SU-DHL-6 (cell line): Measurements from ENCODE around the gene NDUFS3.
"Not testable (repeated sequence)": the region's sequence is repeated elsewhere in the genome, so short reads cannot be mapped to it uniquely, and the experiment has no call there.

Experiments used
- H2AFZ ChIP-seq: fragments of 200-600 bp; sonication (generic); 2 replicates; pipeline ENCODE4 v1.6.1; 2014; ENCODE audit warnings: low read depth, mild to moderate bottlenecking, moderate library complexity, mixed read lengths, antibody characterized with exemption, low read length; ENCODE audit not compliant: severe bottlenecking
- H3F3A ChIP-seq: fragments of 200-600 bp; shearing (Covaris generic); 2 replicates; pipeline ENCODE4 v1.6.0; 2016; ENCODE audit warnings: antibody characterized with exemption, mild to moderate bottlenecking; ENCODE audit not compliant: insufficient read depth
- H3K27ac ChIP-seq: fragments of 200-600 bp; sonication (generic); 2 replicates; pipeline ENCODE4 v1.5.1; 2016; ENCODE audit warnings: low read depth, mild to moderate bottlenecking, low read length, moderate library complexity, mixed read lengths
- H3K27me3 ChIP-seq: fragments of 200-600 bp; sonication (generic), shearing (Covaris generic); 2 replicates; pipeline ENCODE4 v1.6.0; 2014; ENCODE audit warnings: mild to moderate bottlenecking, low read length
- H3K36me3 ChIP-seq: fragments of 200-600 bp; sonication (generic); 2 replicates; pipeline ENCODE4 v1.6.1; 2014; ENCODE audit warnings: mild to moderate bottlenecking, low read length, mixed read lengths
- H3K4me2 ChIP-seq: fragments of 300-600, 200-600 bp; shearing (Covaris generic), sonication (generic); 2 replicates; pipeline ENCODE4 v1.6.0; 2014; ENCODE audit warnings: low read length, low read depth, mild to moderate bottlenecking; ENCODE audit not compliant: poor library complexity, severe bottlenecking
- H3K4me3 ChIP-seq: fragments of 200-600 bp; sonication (generic); 2 replicates; pipeline ENCODE4 v1.5.1; 2014; ENCODE audit warnings: antibody characterized with exemption, low read length, mild to moderate bottlenecking, mixed read lengths; ENCODE audit not compliant: insufficient read depth, poor library complexity, severe bottlenecking
- H3K79me2 ChIP-seq: fragments of 200-600 bp; sonication (generic); 2 replicates; pipeline ENCODE4 v1.6.1; 2014; ENCODE audit warnings: mild to moderate bottlenecking, low read length, moderate library complexity; ENCODE audit not compliant: insufficient read depth
- H3K9ac ChIP-seq: fragments of 200-600 bp; sonication (generic); 2 replicates; pipeline ENCODE4 v1.7.0; 2014; ENCODE audit warnings: mild to moderate bottlenecking, low read length
- H3K9me2 ChIP-seq: fragments of 200-600 bp; sonication (generic); replicated peaks from 2 replicates; pipeline ENCODE4 v1.6.1; 2014; ENCODE audit warnings: low read length; ENCODE audit not compliant: insufficient read depth
- H3K9me3 ChIP-seq: fragments of 200-600 bp; sonication (generic); 2 replicates; pipeline ENCODE4 v1.6.1; 2014; ENCODE audit warnings: low read length, mixed read lengths; ENCODE audit not compliant: insufficient read depth
- H4K20me1 ChIP-seq: fragments of 200-600 bp; sonication (generic); 2 replicates; pipeline ENCODE4 v1.6.1; 2014; ENCODE audit warnings: low read depth, mild to moderate bottlenecking, antibody characterized with exemption, low read length, moderate library complexity, mixed read lengths
- EZH2phosphoT487 ChIP-seq: fragments of 200-600 bp; sonication (generic), shearing (Covaris generic); conservative IDR thresholded peaks from 2 replicates; pipeline ENCODE4 v1.6.1; 2018; ENCODE audit warnings: mild to moderate bottlenecking, antibody characterized with exemption, low read length, moderate library complexity, mixed read lengths
- TF ChIP-seq, protein P1 (sequence below): fragments of 200-600 bp; sonication (generic); IDR thresholded peaks from one replicate; pipeline ENCODE4 v1.5.1; 2017; ENCODE audit warnings: antibody characterized with exemption, mild to moderate bottlenecking, low read length, moderate library complexity; ENCODE audit not compliant: insufficient read depth, poor library complexity, severe bottlenecking

NDUFS3 gene

DNA sequence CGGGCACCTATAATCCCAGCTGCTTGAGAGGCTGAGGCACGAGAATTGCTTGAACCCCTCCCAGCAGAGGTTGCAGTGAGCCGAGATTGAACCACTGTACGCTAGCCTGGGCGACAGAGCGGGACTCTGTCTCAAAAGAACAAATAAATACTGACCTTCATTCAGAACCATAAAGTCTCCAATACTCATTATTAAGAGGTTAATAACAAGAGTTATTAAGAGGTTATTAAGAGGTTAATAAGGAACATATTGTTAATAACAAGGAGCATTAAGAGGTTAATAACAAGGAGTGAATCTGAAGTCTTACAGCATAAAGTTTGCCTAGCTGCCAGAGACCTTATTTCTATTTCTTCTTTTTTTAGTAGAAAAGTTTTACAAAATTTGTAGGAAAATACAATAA is 33.6 kb upstream of the NDUFS3 start:
- no peaks in the 10 kb centered on the region for H3K36me3 ChIP-seq
- H3K79me2 ChIP-seq: peaks cover 99% of the 10 kb centered on the region
- H4K20me1 ChIP-seq: peaks cover 21% of the 10 kb centered on the region
- no peaks in the 10 kb centered on the region for H3K27me3 ChIP-seq
- H3F3A ChIP-seq: 0 out of 2 replicates have a peak, but pooled peaks cover 8% of the 10 kb centered on the region
- TF ChIP-seq, protein P1, sequence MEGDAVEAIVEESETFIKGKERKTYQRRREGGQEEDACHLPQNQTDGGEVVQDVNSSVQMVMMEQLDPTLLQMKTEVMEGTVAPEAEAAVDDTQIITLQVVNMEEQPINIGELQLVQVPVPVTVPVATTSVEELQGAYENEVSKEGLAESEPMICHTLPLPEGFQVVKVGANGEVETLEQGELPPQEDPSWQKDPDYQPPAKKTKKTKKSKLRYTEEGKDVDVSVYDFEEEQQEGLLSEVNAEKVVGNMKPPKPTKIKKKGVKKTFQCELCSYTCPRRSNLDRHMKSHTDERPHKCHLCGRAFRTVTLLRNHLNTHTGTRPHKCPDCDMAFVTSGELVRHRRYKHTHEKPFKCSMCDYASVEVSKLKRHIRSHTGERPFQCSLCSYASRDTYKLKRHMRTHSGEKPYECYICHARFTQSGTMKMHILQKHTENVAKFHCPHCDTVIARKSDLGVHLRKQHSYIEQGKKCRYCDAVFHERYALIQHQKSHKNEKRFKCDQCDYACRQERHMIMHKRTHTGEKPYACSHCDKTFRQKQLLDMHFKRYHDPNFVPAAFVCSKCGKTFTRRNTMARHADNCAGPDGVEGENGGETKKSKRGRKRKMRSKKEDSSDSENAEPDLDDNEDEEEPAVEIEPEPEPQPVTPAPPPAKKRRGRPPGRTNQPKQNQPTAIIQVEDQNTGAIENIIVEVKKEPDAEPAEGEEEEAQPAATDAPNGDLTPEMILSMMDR: no peak
- no peak for TF ChIP-seq EZH2phosphoT487
- no peaks in the 10 kb centered on the region for H3K9me3 ChIP-seq
- H2AFZ ChIP-seq: no peak overlapping the region
- H3K4me2 ChIP-seq: no peak overlapping the region
- no peaks in the 10 kb centered on the region for H3K9me2 ChIP-seq
- H3K9ac ChIP-seq: no peak overlapping the region
- H3K4me3 ChIP-seq: no peak overlapping the region
- no peak overlapping the region for H3K27ac ChIP-seq

DNA sequence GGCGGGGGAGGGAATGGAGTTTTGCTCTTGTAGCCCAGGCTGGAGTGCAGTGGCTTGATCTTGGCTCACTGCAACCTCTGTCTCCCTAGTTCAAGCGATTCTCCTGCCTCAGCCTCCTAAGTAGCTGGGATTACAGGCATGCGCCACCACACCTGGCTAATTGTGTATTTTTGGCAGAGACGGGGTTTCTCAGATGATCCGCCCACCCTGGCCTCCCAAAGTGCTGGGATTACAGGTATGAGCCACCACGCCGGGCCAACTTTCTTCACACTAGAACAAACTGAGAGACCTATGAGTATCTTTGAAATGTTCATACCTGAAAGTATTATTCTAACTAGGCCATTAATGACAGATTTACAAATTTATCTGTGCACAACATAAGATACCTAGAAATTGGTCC is 32.6 kb upstream of the NDUFS3 start:
- not testable (repeated sequence) for H3K27ac ChIP-seq, H3K4me3 ChIP-seq, H3K27me3 ChIP-seq, H3K9ac ChIP-seq, H3F3A ChIP-seq, H3K36me3 ChIP-seq, H3K9me2 ChIP-seq, H3K4me2 ChIP-seq, H3K9me3 ChIP-seq, H2AFZ ChIP-seq
- H3K79me2 ChIP-seq: peaks cover 99% of the 10 kb centered on the region
- peaks cover 21% of the 10 kb centered on the region for H4K20me1 ChIP-seq

DNA sequence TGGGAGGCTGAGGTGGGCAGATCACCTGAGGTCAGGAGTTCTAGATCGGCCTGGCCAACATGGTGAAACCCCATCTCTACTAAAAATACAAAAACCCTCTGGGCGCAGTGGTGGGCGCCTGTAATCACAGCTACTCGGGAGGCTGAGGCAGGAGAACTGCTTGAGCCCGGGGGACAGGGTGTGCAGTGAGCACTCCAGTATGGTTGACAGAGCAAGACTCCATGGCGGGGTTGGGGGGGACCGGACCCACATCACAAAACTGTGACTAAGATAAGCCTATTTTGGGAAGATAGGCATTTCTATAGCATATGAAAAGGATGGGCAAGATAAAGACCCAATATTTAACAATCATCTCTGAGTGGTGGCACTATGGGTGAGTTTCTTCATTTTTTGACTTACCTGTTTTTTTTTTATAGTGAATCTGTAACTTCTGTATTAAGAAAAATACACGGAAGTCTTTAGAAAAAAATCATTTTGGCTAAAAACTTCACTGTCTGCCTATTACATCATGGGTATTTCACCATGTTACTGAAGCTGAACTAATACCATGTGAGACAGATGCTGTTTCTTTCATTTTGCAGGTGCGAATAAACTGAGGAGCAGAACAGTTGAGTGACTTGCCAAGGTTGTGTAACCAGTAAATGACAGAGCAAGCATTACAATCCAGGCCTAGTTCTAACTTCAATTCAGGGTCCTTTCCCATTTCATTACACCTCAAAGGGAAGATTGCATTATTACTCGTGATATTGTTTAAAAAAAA is 28.4 kb upstream of the NDUFS3 start:
- H3K27ac ChIP-seq: peak overlapping the region; percentile 70; the same call in 1 of the 2 replicates
- H3F3A ChIP-seq: 0 out of 2 replicates have a peak, but pooled peaks cover 8% of the 10 kb centered on the region
- H3K9ac ChIP-seq: peak overlapping the region; percentile 93
- TF ChIP-seq, protein P1: no peak
- no peak for TF ChIP-seq EZH2phosphoT487
- H3K36me3 ChIP-seq: no peaks in the 10 kb centered on the region
- H3K4me3 ChIP-seq: no peak overlapping the region
- H3K9me2 ChIP-seq: no peaks in the 10 kb centered on the region
- no peaks in the 10 kb centered on the region for H3K9me3 ChIP-seq
- H3K27me3 ChIP-seq: no peaks in the 10 kb centered on the region
- H4K20me1 ChIP-seq: peaks cover 13% of the 10 kb centered on the region
- H2AFZ ChIP-seq: no peak overlapping the region
- H3K79me2 ChIP-seq: peaks cover 73% of the 10 kb centered on the region
- peak overlapping the region; percentile 93 for H3K4me2 ChIP-seq

DNA sequence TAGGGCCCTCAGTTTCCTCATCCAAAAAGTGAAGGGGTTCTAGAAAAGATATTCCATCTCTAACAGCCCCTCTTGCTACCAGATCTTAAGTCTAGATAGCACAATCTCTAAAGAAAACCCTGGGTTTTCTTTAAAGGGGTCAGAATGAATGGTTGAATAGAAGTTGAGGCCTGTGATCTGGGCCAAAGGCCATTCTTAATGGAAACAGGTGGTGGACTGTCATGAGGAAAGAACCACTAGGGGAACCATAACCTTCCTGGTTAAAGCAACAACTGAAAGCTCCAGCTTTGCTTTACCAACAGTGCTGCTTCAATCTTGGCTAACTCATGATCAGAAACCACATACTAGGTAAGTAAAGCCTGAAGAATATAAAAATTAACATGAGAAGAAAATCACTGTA is 27.8 kb upstream of the NDUFS3 start:
- Histone ChIP-seq H4K20me1 (peaks cover 13% of the 10 kb centered on the region), H3K4me3 (peak overlapping the region; percentile 77), H3K9me2 (no peaks in the 10 kb centered on the region), H3K4me2 (peak overlapping the region; percentile 93), H3K79me2 (peaks cover 68% of the 10 kb centered on the region), H3F3A (0 out of 2 replicates have a peak, but pooled peaks cover 8% of the 10 kb centered on the region), H3K27ac (peak overlapping the region; percentile 70; the same call in 1 of the 2 replicates), H3K9ac (peak overlapping the region; percentile 93), H2AFZ (no peak overlapping the region), H3K9me3 (no peaks in the 10 kb centered on the region), H3K27me3 (no peaks in the 10 kb centered on the region), H3K36me3 (no peaks in the 10 kb centered on the region)
- TF ChIP-seq EZH2phosphoT487: no peak
- TF ChIP-seq, protein P1: no peak
